Measurements from ENCODE around the gene GRHL1. TPM values are rescaled to one million over a fixed set of nuclear protein-coding genes. Genes with fewer than 3 reads are reported as not detected.

GRHL1 gene
- polyA plus RNA-seq, 1 of the 3 experiments (the other 2 are of a cell fraction) = 1.0 TPM

- no peaks in the 10 kb centered on the region for H3K79me2 ChIP-seq (ENCODE audit: insufficient read depth)
- H3F3A ChIP-seq (replicated peaks; ENCODE audit: insufficient read depth) = peaks cover 22% of the 10 kb centered on the region
- H3K9me2 ChIP-seq = no peaks in the 10 kb centered on the region
- ChIA-PET CTCF (interaction anchor here (1.7 to 4.1 kb wide), 5 partner anchors 8 to 176 kb away, joined by 4 to 44 read pairs (median 10); no protein-coding TSS in a partner anchor), POLR2A (no interaction called here)
- H3K4me3 ChIP-seq (ENCODE audit: low read depth in 2 of 2, low read length in 1 of 2) = no peak overlapping the region
- peak overlapping the region in 1 of 2 experiments; percentile 57; a peak in 2 of 4 replicates for H3K27ac ChIP-seq (ENCODE audit: low read depth in 2 of 2, low read length in 1 of 2)
- peaks cover 4 to 34% of the 10 kb centered on the region in 2 experiments; a peak in 3 of 4 replicates for H3K4me1 ChIP-seq (ENCODE audit: control insufficient read depth in 1 of 2, insufficient read depth in 2 of 2, low read depth in 1 of 2, low read length in 1 of 2)
- WGBS (ENCODE audit: low lambda C conversion rate) = 30% methylated on average over 9 of the region's 9 CpGs
- no peak overlapping the region for H2AFZ ChIP-seq (ENCODE audit: low read depth)
- no peaks in the 10 kb centered on the region for H3K9me3 ChIP-seq
- no peaks in the 10 kb centered on the region for H3K27me3 ChIP-seq (ENCODE audit: insufficient read depth)
- H3K4me2 ChIP-seq = peak overlapping the region; percentile 18; the same call in 1 of the 2 replicates
- no peak overlapping the region for H3K9ac ChIP-seq
- H3K36me3 ChIP-seq (replicated peaks in 1 of 2; ENCODE audit: control insufficient read depth in 1 of 2, insufficient read depth in 2 of 2, low read length in 1 of 2) = peaks cover 0 to 2% of the 10 kb centered on the region in 2 experiments
- DNase-seq = no peak
- H4K20me1 ChIP-seq (ENCODE audit: insufficient read depth) = no peaks in the 10 kb centered on the region
- TF ChIP-seq FOSL2 (IDR thresholded peaks at IDR 0.05; ENCODE audit: borderline replicate concordance, low read depth) (peak; percentile 100), NRF1 (IDR thresholded peaks at IDR 0.05; ENCODE audit: low read depth, low read length) (no peak), EP300 (IDR thresholded peaks at IDR 0.05; ENCODE audit: borderline replicate concordance in 1 of 2, low read depth in 1 of 2, low read length in 1 of 2) (peak in 1 of 2 experiments; percentile 86; a peak in 1 of 4 replicates), FOXJ3 (CRISPR knock-in tag; IDR thresholded peaks at IDR 0.05) (no peak), ELF1 (IDR thresholded peaks at IDR 0.05) (no peak; the same call in 1 of the 2 replicates), CTCF (IDR thresholded peaks at IDR 0.05) (no peak), NFIC (IDR thresholded peaks at IDR 0.05; ENCODE audit: borderline replicate concordance) (peak; percentile 100), RAD21 (IDR thresholded peaks at IDR 0.05; ENCODE audit: low read length) (no peak), SMC3 (IDR thresholded peaks at IDR 0.05; ENCODE audit: low read depth, low read length) (no peak), FOXM1 (IDR thresholded peaks at IDR 0.05; ENCODE audit: low read depth) (peak; percentile 34; the same call in 1 of the 2 replicates), YY1 (IDR thresholded peaks at IDR 0.05; ENCODE audit: low read depth) (no peak), POLR2AphosphoS5 (IDR thresholded peaks at IDR 0.05; ENCODE audit: low read depth, low read length) (peak; percentile 89), SIN3A (IDR thresholded peaks at IDR 0.05; ENCODE audit: borderline replicate concordance, low read depth, low read length) (peak; percentile 55; the same call in 1 of the 2 replicates), EZH2phosphoT487 (IDR thresholded peaks at IDR 0.05; ENCODE audit: borderline replicate concordance, low read depth) (no peak), CHD2 (IDR thresholded peaks at IDR 0.05; ENCODE audit: low read length, partially characterized antibody) (no peak), REST (IDR thresholded peaks at IDR 0.05; ENCODE audit: low read depth, low read length) (no peak), JUND (IDR thresholded peaks at IDR 0.05) (peak; percentile 98), MEF2A (IDR thresholded peaks at IDR 0.05; ENCODE audit: borderline replicate concordance, low read depth) (peak; percentile 88), GATA2 (CRISPR knock-in tag; IDR thresholded peaks at IDR 0.05) (no peak), MAX (IDR thresholded peaks at IDR 0.05; ENCODE audit: low read depth) (peak; percentile 77), MXI1 (IDR thresholded peaks at IDR 0.05; ENCODE audit: low read depth, low read length) (no peak)
- TF ChIP-seq, protein P1, sequence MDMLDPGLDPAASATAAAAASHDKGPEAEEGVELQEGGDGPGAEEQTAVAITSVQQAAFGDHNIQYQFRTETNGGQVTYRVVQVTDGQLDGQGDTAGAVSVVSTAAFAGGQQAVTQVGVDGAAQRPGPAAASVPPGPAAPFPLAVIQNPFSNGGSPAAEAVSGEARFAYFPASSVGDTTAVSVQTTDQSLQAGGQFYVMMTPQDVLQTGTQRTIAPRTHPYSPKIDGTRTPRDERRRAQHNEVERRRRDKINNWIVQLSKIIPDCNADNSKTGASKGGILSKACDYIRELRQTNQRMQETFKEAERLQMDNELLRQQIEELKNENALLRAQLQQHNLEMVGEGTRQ (IDR thresholded peaks at IDR 0.05; ENCODE audit: borderline replicate concordance, low read depth, low read length) = no peak
- TF ChIP-seq, protein P2, sequence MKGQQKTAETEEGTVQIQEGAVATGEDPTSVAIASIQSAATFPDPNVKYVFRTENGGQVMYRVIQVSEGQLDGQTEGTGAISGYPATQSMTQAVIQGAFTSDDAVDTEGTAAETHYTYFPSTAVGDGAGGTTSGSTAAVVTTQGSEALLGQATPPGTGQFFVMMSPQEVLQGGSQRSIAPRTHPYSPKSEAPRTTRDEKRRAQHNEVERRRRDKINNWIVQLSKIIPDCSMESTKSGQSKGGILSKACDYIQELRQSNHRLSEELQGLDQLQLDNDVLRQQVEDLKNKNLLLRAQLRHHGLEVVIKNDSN (IDR thresholded peaks at IDR 0.05; ENCODE audit: borderline replicate concordance, low read depth) = no peak
- TF ChIP-seq, protein P3, sequence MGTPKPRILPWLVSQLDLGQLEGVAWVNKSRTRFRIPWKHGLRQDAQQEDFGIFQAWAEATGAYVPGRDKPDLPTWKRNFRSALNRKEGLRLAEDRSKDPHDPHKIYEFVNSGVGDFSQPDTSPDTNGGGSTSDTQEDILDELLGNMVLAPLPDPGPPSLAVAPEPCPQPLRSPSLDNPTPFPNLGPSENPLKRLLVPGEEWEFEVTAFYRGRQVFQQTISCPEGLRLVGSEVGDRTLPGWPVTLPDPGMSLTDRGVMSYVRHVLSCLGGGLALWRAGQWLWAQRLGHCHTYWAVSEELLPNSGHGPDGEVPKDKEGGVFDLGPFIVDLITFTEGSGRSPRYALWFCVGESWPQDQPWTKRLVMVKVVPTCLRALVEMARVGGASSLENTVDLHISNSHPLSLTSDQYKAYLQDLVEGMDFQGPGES (IDR thresholded peaks at IDR 0.05; ENCODE audit: low read depth, low read length) = no peak
Observed at GRCh38 chr2:9975805-9976447, 24.4 kb downstream of the GRHL1 start.

Data from SK-N-SH (cell line).